ENCODE results near the gene METTL24. TPM values are rescaled to one million over a fixed set of nuclear protein-coding genes. Genes with fewer than 3 reads are reported as not detected.

METTL24 gene
- total RNA-seq, 1 experiment from 2014 or later: not detected

DNA sequence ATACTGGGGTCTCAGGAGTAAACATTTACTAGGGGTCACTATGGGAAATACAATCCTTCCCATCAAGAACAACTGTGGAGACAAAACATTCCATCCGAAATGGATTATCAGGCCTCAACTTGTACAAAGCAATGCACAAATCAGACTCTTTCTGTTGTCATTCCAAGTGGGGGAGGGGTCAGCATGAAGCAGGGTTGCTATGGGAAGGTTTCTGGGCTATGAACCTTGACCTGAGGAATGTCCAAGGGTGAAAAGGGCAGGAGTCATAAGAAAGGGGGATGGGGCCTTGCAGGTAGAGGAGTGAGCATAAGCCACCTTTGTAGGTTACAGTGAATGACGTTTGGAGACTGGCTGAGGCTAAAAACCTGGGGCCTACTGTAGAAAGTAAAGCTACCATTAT is 3.1 kb downstream of the METTL24 start:
- BruUV-seq (replicated peaks): no TSS peak
- no peak overlapping the region for H3K4me2 ChIP-seq
- TF ChIP-seq, protein P1, sequence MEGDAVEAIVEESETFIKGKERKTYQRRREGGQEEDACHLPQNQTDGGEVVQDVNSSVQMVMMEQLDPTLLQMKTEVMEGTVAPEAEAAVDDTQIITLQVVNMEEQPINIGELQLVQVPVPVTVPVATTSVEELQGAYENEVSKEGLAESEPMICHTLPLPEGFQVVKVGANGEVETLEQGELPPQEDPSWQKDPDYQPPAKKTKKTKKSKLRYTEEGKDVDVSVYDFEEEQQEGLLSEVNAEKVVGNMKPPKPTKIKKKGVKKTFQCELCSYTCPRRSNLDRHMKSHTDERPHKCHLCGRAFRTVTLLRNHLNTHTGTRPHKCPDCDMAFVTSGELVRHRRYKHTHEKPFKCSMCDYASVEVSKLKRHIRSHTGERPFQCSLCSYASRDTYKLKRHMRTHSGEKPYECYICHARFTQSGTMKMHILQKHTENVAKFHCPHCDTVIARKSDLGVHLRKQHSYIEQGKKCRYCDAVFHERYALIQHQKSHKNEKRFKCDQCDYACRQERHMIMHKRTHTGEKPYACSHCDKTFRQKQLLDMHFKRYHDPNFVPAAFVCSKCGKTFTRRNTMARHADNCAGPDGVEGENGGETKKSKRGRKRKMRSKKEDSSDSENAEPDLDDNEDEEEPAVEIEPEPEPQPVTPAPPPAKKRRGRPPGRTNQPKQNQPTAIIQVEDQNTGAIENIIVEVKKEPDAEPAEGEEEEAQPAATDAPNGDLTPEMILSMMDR (conservative IDR thresholded peaks at IDR 0.05): no peak
- no peak for TF ChIP-seq EZH2 (IDR thresholded peaks at IDR 0.05; ENCODE audit: low read depth)
- no peaks in the 10 kb centered on the region for H3K9me3 ChIP-seq (ENCODE audit: insufficient read depth, low read depth)
- no peaks in the 10 kb centered on the region for H3F3A ChIP-seq (ENCODE audit: insufficient read depth, low read depth)
- H3K27ac ChIP-seq: no peak overlapping the region
- H3K9me2 ChIP-seq (ENCODE audit: insufficient read depth): no peaks in the 10 kb centered on the region
- no peaks in the 10 kb centered on the region for H3K4me1 ChIP-seq (replicated peaks; ENCODE audit: insufficient read depth)
- no peak overlapping the region for H3K4me3 ChIP-seq
- H3K27me3 ChIP-seq (ENCODE audit: insufficient read depth, low read depth): peaks cover 3% of the 10 kb centered on the region; the same call in 1 of the 2 replicates
- no peaks in the 10 kb centered on the region for H3K79me2 ChIP-seq (ENCODE audit: low read depth)
- intact Hi-C loops (cut with micrococcal nuclease; ENCODE audit: unreplicated experiment): no loop called here
- H4K20me1 ChIP-seq (ENCODE audit: insufficient read depth): no peaks in the 10 kb centered on the region
- ChIA-PET CTCF (interaction anchor here (0.5 kb wide), 1 partner anchor 14 kb away, joined by 3 read pairs; no protein-coding TSS in a partner anchor), POLR2A (ENCODE audit: unreplicated experiment) (no interaction called here)
- no peak overlapping the region for H2AFZ ChIP-seq
- H3K36me3 ChIP-seq (ENCODE audit: low read depth): no peaks in the 10 kb centered on the region
- DNase-seq: no peak

DNA sequence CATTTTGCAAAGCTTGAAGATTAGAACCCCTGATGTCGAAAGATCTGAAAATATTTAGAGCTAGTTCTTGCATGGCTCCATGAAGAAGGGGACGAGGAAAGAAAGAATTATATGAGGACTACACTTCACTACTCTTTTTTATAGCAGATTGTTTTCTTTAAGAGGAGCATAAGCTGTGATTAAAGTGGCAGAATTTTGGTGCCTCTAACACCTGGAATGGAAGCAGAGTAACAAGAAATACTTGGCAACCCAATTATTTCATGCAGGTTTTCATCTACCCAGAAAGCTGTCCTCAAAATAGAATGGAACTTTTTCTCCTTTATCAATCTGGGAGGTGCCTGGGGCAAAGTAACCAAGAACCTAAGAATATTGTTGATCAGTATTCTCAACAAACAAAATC is 4.0 kb downstream of the METTL24 start:
- Histone ChIP-seq H3K4me3 (no peak overlapping the region), H3K4me1 (replicated peaks; ENCODE audit: insufficient read depth) (no peaks in the 10 kb centered on the region), H3K9me3 (ENCODE audit: insufficient read depth, low read depth) (no peaks in the 10 kb centered on the region), H4K20me1 (ENCODE audit: insufficient read depth) (no peaks in the 10 kb centered on the region), H3F3A (ENCODE audit: insufficient read depth, low read depth) (no peaks in the 10 kb centered on the region), H3K79me2 (ENCODE audit: low read depth) (no peaks in the 10 kb centered on the region), H3K27me3 (ENCODE audit: insufficient read depth, low read depth) (no peaks in the 10 kb centered on the region), H3K9me2 (ENCODE audit: insufficient read depth) (no peaks in the 10 kb centered on the region), H2AFZ (no peak overlapping the region), H3K4me2 (no peak overlapping the region), H3K36me3 (ENCODE audit: low read depth) (no peaks in the 10 kb centered on the region), H3K27ac (no peak overlapping the region)
- BruUV-seq (replicated peaks): no TSS peak
- TF ChIP-seq, protein P1 (conservative IDR thresholded peaks at IDR 0.05): no peak
- no peak for TF ChIP-seq EZH2 (IDR thresholded peaks at IDR 0.05; ENCODE audit: low read depth)
- DNase-seq: no peak
- CTCF ChIA-PET: no interaction called here
- intact Hi-C loops (cut with micrococcal nuclease; ENCODE audit: unreplicated experiment): no loop called here
- POLR2A ChIA-PET (ENCODE audit: unreplicated experiment): interaction anchor here (0.6 kb wide), 1 partner anchor 167 kb away, joined by 4 read pairs; no protein-coding TSS in a partner anchor

DNA sequence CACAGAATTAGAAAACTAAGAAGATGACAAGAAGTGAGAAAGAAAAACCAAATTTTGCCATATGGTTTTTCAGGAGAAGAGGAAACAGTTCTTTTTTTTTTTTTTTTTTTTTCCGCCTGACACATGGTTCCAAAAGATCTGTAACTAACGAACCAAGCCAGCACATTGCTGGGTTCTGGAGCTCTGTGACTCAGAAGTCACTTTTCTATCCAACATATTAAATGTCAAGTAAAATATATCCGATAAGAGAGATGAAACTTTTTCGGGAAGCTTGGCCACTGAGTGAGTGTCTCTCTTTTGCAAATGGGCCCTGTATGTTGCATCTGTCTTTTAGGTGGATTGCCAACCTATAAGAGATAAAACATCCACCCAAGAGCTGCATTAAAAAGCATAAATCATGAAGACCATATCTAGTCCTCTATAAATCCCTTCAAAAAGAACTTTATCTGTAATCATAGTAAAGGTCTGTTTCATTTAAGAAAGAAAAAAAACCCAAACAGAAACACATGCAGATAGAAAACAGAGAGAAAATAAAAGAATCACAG is 4.6 kb downstream of the METTL24 start:
- H3K4me1 ChIP-seq (replicated peaks; ENCODE audit: insufficient read depth): no peaks in the 10 kb centered on the region
- no TSS peak for BruUV-seq (replicated peaks)
- H3K27ac ChIP-seq: no peak overlapping the region
- DNase-seq: no peak
- no peaks in the 10 kb centered on the region for H3F3A ChIP-seq (ENCODE audit: insufficient read depth, low read depth)
- TF ChIP-seq EZH2 (IDR thresholded peaks at IDR 0.05; ENCODE audit: low read depth): no peak
- TF ChIP-seq, protein P1 (conservative IDR thresholded peaks at IDR 0.05): no peak
- H4K20me1 ChIP-seq (ENCODE audit: insufficient read depth): no peaks in the 10 kb centered on the region
- intact Hi-C loops (cut with micrococcal nuclease; ENCODE audit: unreplicated experiment): no loop called here
- H3K27me3 ChIP-seq (ENCODE audit: insufficient read depth, low read depth): no peaks in the 10 kb centered on the region
- H2AFZ ChIP-seq: no peak overlapping the region
- no peaks in the 10 kb centered on the region for H3K79me2 ChIP-seq (ENCODE audit: low read depth)
- H3K9me2 ChIP-seq (ENCODE audit: insufficient read depth): no peaks in the 10 kb centered on the region
- H3K4me2 ChIP-seq: no peak overlapping the region
- CTCF ChIA-PET: no interaction called here
- no peak overlapping the region for H3K4me3 ChIP-seq
- POLR2A ChIA-PET (ENCODE audit: unreplicated experiment): interaction anchor here (0.6 kb wide), 1 partner anchor 166 kb away, joined by 4 read pairs; no protein-coding TSS in a partner anchor
- H3K36me3 ChIP-seq (ENCODE audit: low read depth): no peaks in the 10 kb centered on the region
- H3K9me3 ChIP-seq (ENCODE audit: insufficient read depth, low read depth): no peaks in the 10 kb centered on the region

Data from PC-9 (cell line).